MV-4-11 (cell line): ENCODE data around the gene CPT1A.

Source experiments
- DNase-seq: peaks from one replicate; lab custom pipeline; 2025; lab: John Stamatoyannopoulos, UW

The CPT1A gene

DNA sequence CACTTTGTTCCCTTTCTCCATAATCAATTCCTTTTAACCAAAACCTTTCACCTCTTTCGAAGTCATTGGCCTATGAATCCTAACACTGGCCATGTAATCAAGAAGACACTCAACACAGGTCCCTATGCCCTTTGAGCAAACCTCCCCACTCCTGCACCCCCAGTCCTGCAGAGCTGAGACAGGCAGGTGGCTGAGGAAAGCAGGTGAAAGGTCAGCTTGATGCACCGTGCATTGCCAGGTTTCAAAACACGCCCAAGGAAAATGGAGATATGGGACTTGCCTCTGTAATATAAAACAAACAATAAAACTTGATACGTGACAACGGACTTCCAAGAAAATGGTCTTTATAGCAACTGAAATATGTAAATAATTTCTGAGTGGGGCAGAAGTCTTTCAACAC is 10.6 kb downstream of the CPT1A start:
- DNase-seq = no peak

DNA sequence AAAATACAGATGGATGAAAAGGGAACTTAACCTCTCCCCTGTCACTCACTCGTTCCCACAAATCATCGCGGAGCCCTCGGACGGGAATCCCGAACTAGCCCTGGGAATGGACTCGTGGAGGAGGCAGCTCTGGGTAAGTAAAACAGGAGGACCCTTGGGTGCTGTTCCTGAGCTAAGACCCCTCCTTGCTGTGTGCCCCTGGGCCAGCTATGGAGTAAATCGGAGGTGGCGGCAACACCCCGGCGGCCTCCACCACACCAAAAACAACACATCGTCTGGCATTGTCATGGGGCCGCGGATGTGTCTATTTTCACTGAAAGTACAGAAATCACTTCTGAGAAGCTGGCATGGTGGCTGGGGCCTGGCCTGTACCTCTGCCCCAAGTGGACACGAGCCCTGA is 12.1 kb downstream of the CPT1A start:
- peak; percentile 37 for DNase-seq

DNA sequence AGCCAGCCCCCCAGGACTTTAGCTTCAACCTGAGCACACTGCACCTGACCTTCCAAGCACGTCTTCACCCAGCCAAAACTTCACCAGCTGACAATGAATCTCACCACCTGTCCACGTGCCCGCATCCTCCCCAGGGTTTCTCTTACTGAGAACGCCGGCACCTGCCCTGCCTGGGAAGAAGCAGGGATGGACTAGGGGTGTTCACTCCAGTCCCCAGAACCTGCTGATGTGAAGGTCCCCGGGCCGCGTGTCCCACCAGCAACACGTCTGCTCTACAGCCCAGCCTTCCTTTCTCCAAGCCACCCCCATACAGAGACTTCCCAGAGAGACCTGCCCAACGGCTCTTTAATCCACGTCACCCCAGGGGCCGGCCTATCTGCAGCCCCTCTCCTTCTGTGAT is 12.8 kb downstream of the CPT1A start:
- no peak for DNase-seq

DNA sequence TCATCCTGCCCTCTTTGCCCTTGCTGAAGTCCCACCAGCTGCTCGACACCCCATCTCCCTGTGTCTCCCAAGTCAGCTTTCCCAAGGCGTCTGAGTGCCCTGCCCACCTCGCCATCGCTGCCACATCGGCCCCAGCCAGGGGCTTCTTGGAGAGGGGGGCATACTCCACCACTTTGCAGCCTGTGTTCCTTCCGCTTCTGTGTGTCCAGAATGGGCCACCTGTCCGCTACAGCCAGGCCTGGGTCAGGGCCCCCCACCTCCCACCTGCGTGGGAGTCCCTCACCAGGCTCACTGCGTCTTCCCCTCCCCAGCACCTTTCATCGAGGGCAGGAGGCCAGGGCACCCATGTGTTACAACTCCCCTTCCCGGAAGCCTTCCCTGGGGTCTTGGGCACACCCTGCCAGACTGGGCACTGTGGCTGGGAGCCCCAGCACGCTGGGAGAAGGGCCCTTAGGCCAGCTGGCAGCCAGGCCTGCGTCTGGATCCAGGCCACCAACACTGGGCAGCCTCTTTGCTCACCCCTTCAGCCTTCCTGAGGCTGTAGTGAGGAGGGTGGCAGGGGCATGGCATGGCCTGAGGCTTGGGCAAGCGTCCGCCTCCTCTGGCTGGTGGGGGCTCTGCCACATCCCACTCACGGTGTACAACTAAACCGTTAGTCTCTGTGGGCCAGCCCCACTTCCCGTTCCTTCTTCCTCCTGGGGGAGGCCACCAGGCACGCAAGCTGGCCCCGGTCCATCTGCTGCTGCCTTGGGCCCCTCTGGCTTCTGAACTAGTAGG is 13.4 kb downstream of the CPT1A start:
- DNase-seq = peak; percentile 84

DNA sequence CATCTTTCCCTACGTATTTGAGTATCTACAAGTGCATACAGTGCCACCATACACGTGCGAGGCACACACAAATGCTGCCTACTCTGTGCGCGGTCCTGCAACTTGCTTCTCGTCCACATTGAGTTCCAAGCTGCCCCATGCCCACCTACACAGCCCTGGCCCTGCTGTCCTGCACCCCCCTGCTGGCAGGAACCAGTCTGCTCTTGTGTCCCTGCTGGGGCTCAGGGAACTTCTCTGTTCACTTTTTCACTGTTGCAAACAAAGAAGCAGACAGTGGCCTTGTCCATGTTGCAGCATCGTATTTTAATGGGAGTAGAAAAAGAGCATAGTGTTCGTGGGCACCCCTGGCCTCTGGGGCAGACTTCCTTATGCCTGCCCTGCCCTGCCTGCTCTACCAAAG is 14.0 kb downstream of the CPT1A start:
- peak; percentile 69 for DNase-seq

DNA sequence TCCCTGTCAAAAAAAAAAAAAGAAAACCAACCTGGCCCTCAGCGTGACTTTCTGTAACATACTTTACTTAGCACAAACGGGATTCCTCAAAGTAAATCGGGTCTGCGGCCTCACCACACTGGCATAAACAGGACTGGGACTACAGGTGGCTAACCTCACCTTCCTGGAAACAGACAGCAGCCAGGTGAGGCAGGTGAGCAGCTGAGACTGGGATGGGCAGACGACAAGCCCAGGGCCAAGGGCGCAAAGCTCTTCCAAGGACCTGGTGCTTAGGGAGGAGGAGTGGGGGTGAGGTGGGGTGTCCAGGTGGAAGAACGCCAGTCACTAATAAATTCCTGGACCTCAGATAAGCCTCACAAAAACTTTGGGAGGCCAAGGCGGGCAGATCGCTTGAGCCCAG is 15.0 kb downstream of the CPT1A start:
- no peak for DNase-seq

DNA sequence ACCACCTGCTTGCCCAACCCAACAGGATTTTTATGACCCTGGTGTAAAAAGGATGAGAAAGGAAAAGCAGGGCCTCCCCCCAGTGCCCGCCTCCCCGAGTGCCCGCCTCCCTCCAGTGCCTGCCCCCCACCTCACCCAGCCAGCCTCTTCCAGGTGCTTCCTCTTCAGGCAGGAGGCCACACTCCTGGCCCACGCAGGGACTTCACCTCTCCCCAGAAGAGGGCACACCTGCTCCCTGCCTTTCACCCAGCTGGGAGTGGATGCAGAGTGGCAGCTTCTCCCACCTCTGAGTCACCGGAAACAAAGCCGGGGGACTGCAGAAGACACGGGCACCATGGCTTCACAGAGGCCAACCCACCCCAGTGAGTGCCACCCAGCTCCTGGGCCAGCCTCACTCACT is 16.1 kb downstream of the CPT1A start:
- DNase-seq = no peak

DNA sequence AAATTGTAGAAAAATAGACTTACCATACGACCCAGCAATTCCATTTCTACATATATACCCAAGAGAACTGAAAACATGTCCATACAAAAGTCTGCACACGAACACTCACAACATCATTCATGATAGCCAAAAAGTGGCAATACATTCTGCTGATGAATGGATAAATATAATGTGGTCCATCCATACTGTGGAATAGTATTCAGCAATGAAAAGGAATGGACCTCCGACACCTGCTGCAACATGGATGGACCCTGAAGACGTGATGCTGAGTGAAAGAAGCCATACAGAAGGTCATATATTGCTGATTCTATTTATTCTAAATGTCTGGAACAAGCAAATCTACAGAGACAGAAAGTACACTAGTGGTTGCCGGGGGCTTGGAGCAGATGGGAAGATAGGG is 19.2 kb downstream of the CPT1A start:
- DNase-seq = no peak

DNA sequence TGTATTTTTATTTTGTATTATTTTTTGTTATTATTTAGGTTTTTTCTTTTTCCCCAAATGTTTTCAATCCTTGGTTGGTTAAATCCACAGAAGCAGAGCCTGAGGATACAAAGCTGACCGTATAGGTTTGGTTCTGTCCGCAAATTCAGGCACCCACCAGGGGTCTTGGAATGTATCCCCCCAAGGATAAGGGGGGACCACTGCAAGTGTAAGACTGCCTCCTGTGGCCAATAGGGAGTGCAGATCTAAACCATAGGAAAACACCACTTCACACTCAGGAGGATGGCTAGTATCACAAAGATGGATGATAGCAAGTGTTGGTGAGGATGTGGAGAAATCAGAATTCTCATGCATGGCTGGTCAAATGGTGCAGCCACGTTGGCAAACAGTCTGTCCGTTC is 20.0 kb downstream of the CPT1A start:
- DNase-seq = no peak

DNA sequence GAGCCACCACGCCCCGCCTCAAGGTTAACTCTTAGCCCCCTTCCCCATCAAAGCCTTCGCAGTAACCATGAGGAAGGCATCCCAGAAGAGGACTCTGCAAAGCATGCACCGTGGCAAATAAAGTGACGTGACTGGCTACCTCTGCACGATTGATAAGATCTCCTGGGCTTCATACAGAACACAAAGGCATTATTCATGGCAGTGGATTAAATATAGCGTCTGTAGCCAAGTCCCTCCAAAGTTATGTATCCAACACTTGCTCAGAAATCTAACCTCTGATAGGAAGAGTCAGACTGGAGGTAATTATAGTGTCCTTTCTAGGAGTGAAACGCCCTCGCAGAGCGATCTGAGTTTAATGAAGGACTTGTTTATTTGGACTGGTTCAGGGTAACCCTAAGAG is 22.4 kb downstream of the CPT1A start:
- DNase-seq = no peak

DNA sequence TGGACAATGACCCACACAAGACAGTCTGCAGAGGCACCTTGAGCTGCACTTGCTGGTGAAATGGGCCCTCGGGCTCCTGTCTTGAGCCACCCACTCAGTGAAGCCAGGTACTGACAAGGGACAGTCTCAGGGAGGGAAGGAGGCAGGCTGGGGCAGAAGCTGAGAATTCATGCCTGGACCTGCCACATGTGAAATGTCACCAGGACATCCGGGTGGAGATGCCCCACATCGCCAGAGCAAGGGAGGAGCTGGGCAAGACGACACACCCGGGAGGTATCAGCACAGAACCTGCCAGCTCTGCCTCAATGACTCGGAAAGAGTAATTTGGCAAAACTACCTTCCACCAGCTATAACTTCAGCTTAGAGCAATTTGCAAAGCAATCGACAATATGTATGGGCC is 23.5 kb downstream of the CPT1A start:
- no peak for DNase-seq

DNA sequence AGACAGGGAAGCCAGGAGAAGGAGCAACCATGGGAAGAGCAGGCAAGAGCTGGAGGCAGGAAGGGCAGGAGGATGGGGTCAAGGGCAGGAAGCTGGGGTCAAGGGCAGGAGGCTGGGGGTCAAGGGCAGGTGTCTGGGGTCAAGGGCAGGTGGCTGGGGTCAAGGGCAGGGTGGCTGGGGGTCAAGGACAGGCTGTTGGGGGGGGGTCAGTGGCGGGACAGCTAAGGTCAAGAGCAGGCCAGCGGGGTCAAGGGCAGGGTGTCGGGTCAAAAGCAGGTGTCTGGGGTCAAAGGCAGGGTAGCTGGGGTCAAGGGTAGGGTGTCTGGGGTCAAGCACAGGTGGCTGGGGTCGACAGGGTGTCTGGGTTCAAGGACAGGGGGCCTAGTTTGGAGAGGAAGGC is 24.2 kb downstream of the CPT1A start:
- no peak for DNase-seq

DNA sequence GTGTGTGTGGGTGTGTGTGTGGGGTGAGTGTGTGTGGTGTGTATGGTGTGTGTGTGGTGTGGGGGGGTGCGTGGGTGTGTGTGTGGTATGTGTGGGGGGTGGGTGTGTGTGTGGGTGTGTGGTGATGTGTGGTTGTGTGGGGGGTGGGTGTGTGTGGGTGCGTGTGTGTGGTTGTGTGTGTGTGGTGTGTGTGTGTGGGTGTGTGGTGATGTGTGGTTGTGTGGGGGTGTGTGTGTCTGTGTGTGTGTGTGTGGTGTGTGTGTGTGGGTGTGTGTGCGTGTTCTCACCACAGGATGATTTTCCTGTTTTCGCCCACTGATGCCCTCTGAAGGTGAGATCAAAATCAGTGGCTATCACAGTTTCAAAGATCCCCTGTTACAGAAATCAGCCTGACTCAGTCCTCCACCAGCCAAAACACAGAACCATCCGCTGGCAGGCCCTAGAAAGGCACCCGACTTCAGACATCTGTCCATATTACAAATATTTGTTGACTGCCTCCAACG is 24.7 kb downstream of the CPT1A start:
- no peak for DNase-seq

DNA sequence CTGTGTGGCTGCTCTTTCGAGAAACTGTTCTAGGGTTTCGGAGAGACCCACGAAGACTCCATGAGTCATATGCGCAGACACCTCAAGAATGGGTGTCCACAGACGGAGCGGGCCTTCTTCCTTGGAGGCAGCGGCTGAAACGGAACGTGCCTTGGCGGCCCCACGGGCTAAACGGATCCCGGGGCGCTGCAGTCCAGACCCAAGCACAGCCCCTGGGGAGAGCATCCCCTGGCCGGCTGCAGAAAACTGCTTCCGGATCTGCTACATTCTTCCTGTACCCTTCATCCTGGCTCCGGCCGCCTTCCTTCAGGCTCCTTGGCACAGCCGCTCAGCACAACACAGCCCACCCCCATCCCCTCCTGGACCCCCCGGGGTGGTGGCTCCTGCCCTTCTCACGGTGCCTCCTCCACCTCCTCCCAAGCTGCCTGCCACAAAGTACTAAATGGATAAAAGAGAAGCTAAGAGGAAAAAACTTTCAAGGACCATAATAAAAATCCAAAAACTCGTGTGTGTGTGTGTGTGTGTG is 25.4 kb downstream of the CPT1A start:
- DNase-seq = no peak

DNA sequence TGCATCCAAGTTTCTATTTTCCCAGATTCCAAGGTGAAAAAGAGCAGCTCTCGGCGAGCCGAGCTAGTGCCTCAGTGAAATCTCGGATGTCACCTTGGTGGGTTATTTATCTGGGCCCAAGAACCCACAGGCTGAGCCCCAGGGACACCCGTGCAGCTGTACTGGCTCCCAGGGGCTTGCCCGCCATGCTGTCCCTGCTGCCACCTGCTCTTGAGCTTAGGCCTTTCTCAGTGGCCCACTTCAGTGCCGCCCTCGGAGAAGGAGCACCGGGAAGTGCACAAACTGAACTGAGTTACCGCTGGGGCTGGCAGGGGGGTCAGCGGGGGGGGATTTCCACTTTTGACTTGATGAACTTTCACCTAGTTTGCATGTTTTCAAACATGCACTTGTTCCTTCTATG is 27.9 kb downstream of the CPT1A start:
- DNase-seq = no peak

DNA sequence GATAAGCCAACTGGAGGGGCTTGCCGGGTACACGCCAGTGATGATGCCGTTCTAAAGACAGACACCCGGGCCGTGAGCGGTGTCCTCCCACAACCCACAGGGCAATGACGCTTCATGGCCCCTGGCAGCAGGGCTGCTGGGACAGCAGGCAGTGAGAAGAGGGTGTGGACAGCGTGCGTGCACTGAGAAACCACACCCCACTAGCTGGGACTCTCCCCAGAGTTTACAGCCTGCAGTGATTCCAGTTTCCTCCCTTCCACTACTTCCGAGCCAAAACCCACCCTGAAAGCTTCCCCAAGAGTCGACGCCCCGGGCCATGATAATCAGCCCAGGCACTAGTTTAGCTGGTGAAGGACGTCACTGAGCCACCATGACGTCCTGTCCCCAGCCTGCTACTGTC is 29.2 kb downstream of the CPT1A start:
- no peak for DNase-seq

DNA sequence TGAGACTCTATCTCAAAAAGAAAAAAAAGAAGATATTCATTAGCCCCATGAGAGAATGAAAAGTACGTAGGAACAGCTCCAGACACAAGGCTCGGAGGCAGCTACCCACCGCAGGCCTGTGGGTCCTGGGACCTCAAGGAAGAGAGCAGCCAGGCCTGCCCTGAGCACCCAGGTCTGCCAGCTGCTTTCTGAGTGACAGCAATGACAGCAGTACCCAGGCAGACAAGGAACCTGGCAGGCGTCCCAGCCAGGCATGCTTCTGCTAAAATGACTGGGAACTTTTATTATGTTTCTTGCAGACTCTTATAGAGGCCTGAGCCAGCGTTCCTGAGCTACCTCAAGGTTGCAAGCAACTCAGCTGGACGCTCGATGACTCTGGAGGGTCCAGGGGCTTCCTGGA is 31.6 kb downstream of the CPT1A start:
- DNase-seq = no peak

DNA sequence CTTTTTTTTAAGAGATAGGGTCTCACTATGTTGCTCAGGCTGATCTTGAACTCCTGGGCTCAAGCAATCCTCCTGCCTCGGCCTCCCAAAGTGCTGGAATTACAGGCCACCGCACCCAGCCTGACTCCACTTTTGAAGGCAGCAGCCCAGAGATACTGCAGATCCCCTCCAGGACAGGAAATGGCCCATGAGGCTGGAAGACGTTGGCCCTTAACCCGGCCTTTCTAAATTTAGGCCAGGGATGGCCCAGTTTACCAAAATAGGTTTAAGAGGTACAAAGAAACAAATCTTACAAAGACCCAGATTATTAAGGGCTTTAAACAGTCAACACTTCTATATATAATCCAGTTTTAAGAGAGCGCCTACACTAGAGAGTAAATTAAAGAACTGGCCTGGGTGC is 32.2 kb downstream of the CPT1A start:
- peak; percentile 48 for DNase-seq

DNA sequence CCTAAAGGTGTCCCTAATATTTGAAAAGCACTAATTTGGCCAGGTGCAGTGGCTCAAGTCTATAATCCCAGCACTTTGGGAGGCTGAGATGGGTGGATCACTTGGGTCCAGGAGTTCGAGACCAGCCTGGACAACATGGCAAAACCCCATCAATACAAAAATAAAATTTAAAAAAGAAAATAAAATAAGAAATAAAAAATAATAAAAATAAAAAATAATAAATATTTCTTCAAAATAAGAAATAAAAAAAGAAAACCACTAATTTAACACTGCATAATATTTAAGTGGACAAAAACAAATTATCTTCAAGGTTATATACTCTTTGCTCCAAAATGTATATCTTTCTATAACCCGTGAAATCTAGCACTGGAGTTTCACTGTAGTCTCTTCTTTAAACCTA is 32.9 kb downstream of the CPT1A start:
- DNase-seq = no peak

DNA sequence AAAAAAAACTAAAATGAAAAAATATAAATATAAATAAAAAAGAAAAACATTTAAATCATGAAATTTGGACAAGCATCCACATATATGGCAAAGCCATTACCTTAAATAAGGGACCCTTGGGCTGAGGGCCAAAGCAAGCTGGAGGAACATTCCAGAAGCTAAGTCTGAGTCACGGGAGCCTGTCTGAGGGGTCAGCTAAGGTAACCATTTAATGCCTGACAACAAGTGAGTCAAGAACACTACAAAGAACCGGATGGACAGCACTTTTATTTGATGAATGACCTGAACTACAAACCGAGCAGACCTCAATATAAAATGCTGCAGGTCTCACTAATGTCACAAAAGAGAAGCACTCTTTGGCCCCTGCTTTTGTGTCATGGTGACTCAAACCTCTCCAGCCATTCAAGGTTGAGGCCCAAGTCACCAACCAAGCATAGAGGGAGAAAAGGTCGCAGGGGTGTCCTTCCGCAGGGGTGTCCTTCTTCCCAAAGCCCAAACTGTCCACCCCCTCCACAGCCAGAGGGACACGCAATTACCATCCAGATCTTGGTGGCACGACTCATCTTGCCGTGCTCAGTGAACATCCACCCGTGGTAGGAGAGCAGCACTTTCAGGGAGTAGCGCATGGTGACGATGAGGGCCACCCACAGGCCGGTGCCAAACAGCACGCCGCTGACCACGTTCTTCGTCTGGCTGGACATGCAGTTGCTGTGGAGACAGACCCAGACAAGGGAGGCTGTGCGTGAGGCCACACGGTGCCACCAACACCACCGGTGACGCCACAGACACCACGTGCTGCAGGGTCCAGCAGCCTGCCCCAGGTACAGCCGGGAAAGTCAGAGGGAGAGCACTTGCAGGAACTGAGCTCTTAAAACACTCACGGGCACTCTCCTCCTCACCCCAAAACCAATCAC is 34.5 kb downstream of the CPT1A start:
- no peak for DNase-seq

DNA sequence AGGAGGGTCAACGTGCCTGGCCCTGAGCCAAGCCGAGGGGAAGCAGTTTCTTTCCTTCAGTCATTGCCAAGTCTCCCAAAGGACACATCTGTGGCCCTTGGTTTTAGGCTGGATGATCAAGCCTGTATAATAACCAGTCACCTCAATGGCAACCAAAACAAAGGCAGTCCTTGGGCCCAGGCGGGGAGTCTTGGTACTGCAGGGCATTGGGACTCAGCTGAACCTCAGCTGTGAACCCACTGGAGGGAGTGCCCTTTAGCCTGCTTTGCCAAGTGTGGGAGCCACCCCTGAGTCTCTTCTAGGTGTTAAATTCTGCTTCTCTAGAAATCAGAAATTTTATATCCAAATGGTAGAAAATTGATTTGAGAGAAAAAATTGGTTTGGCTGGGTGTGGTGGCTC is 36.9 kb downstream of the CPT1A start:
- DNase-seq = no peak

DNA sequence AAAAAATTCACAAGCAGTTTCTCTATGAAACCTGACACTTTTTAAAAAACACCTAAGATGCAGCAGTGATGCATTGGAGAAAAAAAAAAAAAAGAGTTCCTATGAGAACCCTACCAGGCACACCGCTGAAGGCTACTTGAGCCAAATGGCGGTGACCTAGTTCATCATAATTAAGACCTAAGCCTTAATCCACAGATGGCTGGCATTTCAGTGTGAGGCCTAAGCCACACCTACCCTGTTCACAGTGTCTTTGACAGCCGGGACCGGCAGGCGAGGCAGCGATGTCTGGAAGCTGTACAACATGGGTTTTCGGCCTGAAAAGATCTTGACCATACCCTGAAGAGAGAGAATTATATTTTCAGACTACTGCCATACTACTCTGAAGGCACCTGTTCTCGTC is 38.0 kb downstream of the CPT1A start:
- no peak for DNase-seq

DNA sequence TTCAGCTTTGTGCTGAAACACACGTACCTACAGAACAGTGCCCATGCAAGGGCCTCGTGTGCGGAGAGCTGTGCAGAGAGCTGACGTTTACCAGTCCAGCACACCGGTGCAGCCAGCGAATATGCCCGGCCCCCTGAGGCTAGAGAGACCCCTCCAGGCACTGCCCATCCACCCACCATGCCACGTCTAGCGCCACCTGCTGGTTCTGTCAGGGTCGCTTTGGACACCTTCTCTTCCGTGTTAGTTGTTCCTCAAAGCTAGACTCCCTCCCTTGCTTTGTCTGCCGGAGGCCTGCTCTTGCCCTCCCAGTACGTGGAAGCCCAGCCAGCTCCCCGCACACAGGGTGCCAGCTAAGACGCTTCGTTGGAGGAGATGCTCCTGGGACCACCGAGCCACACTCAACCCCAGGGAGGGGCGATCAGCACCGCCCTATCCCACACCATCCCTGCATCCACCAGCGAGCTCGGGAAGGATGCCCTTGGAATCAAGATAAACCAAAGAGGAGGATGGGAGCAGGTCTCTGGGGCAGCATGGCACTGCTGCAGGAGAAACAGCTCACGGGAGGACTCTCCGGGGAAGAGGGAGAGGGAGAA is 43.4 kb downstream of the CPT1A start:
- DNase-seq = no peak
